K562 (cell line): ENCODE data around the gene PTGER4. TPM values are rescaled to one million over a fixed set of nuclear protein-coding genes. Genes with fewer than 3 reads are reported as not detected.

Experiments used
- KLF16 ChIP-seq: IDR thresholded peaks from 2 replicates; pipeline ENCODE4 v1.6.1; 2016; ENCODE audit warnings: antibody characterized with exemption
- LCOR ChIP-seq: sonication (generic); formaldehyde crosslinking; IDR thresholded peaks from 2 replicates; pipeline ENCODE4 v1.8.0; 2022; ENCODE audit warnings: mild to moderate bottlenecking, missing genetic modification reagents
- MTA2 ChIP-seq: fragments of 450-650 bp; IDR thresholded peaks from 2 replicates; pipeline ENCODE4 v1.6.1; 2016; ENCODE audit warnings: low read depth
- ZNF282 ChIP-seq: sonication (generic); formaldehyde crosslinking; IDR thresholded peaks from 2 replicates; pipeline ENCODE4 v1.8.1; 2023; ENCODE audit warnings: missing genetic modification reagents
- ZNF445 ChIP-seq: fragments of 250-450 bp; sonication (Bioruptor Pico); IDR thresholded peaks from 2 replicates; pipeline ENCODE4 v1.4.0; 2020; ENCODE audit warnings: low read depth, mild to moderate bottlenecking, moderate library complexity
- ZNF76 ChIP-seq: fragments of 250-450 bp; sonication (Bioruptor Pico); IDR thresholded peaks from 2 replicates; pipeline ENCODE4 v1.4.0; 2020; ENCODE audit warnings: mild to moderate bottlenecking, moderate library complexity, borderline replicate concordance
- polyA plus RNA-seq, 8 experiments: library from polyadenylated mRNA; depleted of rRNA in 4 of 8; stranded (reverse) in 5 of 8; unstranded in 3 of 8; fragments of >200 nt; fragmentation: Nextera tagmentation in 2 of 8; fragmentation: Illumina TruSeq in 1 of 8; extraction: Ambion mirVana in 2 of 8; extraction: Trizol in 1 of 8; gene quantifications; 2 replicates each; pipeline versions ENCODE4 v1.2.1 to v1.2.3, GENCODE V29; 2011 to 2014; ENCODE audit warnings: inconsistent platforms in 1 of 8, missing spikeins in 1 of 8
- total RNA-seq, 7 experiments: library from RNA; depleted of rRNA in 6 of 7; stranded (reverse); fragments of >200 nt in 6 of 7; fragmentation: Illumina TruSeq in 2 of 7; extraction: Trizol in 2 of 7; gene quantifications; 2 replicates each; pipeline versions ENCODE4 v1.2.1 to v1.2.3, GENCODE V29; 2011 to 2021; ENCODE audit warnings: low replicate concordance in 1 of 7
- TF ChIP-seq, protein P1 (sequence below): fragments of 450-650 bp; IDR thresholded peaks from 2 replicates; pipeline ENCODE4 v1.6.1; 2016; ENCODE audit warnings: low read depth
- TF ChIP-seq, protein P2 (sequence below): fragments of 450-650 bp; IDR thresholded peaks from 2 replicates; pipeline ENCODE4 v1.6.1; 2016; ENCODE audit warnings: borderline replicate concordance
- TF ChIP-seq, protein P3 (sequence below): fragments of 250-450 bp; sonication (Bioruptor Pico); IDR thresholded peaks from 2 replicates; pipeline ENCODE4 v1.4.0; 2020; ENCODE audit warnings: mild to moderate bottlenecking, moderate library complexity
- TF ChIP-seq, protein P4 (sequence below): fragments of 200-400 bp; formaldehyde crosslinking; IDR thresholded peaks from 2 replicates; pipeline ENCODE4 v1.6.1; 2017; ENCODE audit warnings: mild to moderate bottlenecking, low read depth, low read length, moderate library complexity

The PTGER4 gene
- total and polyA plus RNA-seq, 9 of the 15 experiments (the other 6 are each of a cell fraction or from before 2014, with no cell fraction given), result 0.31 TPM; not detected in 8

DNA sequence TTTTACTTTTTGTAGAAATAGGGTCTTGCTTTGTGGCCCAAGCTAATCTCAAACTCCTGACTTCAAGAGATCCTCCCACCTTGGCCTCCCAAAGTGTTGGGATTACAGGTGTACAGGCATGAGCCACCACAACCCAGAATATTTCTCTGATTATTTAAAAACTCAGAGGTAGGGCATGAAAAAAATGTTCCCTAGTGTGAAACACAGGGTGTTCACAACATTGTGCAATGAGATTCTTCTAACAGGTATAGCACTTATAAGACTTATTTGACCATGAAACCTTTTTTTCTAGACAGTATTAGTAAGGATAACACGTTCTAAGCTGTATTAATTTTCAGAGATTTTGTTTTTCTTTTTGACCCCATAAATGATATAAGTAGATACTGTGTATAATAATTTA lies 13.1 kb upstream of the PTGER4 start (continued):
- TF ChIP-seq, protein P1, sequence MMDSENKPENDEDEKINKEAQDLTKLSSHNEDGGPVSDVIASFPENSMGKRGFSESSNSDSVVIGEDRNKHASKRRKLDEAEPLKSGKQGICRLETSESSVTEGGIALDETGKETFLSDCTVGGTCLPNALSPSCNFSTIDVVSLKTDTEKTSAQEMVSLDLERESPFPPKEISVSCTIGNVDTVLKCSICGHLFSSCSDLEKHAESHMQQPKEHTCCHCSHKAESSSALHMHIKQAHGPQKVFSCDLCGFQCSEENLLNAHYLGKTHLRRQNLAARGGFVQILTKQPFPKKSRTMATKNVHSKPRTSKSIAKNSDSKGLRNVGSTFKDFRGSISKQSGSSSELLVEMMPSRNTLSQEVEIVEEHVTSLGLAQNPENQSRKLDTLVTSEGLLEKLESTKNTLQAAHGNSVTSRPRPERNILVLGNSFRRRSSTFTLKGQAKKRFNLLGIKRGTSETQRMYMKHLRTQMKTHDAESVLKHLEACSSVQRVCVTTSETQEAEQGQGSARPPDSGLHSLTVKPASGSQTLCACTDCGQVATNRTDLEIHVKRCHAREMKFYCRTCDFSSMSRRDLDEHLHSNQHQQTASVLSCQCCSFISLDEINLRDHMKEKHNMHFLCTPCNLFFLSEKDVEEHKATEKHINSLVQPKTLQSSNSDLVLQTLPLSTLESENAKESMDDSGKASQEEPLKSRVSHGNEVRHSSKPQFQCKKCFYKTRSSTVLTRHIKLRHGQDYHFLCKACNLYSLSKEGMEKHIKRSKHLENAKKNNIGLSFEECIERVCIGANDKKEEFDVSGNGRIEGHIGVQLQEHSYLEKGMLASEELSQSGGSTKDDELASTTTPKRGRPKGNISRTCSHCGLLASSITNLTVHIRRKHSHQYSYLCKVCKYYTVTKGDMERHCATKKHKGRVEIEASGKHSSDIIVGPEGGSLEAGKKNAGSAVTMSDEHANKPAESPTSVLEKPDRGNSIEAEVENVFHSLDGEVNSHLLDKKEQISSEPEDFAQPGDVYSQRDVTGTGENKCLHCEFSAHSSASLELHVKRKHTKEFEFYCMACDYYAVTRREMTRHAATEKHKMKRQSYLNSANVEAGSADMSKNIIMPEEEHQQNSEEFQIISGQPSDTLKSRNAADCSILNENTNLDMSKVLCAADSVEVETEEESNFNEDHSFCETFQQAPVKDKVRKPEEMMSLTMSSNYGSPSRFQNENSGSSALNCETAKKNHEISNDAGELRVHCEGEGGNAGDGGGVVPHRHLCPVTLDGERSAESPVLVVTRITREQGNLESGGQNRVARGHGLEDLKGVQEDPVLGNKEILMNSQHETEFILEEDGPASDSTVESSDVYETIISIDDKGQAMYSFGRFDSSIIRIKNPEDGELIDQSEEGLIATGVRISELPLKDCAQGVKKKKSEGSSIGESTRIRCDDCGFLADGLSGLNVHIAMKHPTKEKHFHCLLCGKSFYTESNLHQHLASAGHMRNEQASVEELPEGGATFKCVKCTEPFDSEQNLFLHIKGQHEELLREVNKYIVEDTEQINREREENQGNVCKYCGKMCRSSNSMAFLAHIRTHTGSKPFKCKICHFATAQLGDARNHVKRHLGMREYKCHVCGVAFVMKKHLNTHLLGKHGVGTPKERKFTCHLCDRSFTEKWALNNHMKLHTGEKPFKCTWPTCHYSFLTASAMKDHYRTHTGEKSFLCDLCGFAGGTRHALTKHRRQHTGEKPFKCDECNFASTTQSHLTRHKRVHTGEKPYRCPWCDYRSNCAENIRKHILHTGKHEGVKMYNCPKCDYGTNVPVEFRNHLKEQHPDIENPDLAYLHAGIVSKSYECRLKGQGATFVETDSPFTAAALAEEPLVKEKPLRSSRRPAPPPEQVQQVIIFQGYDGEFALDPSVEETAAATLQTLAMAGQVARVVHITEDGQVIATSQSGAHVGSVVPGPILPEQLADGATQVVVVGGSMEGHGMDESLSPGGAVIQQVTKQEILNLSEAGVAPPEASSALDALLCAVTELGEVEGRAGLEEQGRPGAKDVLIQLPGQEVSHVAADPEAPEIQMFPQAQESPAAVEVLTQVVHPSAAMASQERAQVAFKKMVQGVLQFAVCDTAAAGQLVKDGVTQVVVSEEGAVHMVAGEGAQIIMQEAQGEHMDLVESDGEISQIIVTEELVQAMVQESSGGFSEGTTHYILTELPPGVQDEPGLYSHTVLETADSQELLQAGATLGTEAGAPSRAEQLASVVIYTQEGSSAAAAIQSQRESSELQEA, result no peak
- TF ChIP-seq, protein P2, sequence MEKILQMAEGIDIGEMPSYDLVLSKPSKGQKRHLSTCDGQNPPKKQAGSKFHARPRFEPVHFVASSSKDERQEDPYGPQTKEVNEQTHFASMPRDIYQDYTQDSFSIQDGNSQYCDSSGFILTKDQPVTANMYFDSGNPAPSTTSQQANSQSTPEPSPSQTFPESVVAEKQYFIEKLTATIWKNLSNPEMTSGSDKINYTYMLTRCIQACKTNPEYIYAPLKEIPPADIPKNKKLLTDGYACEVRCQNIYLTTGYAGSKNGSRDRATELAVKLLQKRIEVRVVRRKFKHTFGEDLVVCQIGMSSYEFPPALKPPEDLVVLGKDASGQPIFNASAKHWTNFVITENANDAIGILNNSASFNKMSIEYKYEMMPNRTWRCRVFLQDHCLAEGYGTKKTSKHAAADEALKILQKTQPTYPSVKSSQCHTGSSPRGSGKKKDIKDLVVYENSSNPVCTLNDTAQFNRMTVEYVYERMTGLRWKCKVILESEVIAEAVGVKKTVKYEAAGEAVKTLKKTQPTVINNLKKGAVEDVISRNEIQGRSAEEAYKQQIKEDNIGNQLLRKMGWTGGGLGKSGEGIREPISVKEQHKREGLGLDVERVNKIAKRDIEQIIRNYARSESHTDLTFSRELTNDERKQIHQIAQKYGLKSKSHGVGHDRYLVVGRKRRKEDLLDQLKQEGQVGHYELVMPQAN, result no peak
- TF ChIP-seq, protein P3, sequence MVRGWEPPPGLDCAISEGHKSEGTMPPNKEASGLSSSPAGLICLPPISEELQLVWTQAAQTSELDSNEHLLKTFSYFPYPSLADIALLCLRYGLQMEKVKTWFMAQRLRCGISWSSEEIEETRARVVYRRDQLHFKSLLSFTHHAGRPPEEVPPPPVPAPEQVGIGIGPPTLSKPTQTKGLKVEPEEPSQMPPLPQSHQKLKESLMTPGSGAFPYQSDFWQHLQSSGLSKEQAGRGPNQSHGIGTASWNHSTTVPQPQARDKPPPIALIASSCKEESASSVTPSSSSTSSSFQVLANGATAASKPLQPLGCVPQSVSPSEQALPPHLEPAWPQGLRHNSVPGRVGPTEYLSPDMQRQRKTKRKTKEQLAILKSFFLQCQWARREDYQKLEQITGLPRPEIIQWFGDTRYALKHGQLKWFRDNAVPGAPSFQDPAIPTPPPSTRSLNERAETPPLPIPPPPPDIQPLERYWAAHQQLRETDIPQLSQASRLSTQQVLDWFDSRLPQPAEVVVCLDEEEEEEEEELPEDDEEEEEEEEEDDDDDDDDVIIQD (CRISPR knock-in tag), result no peak
- TF ChIP-seq ZNF76 (no peak), KLF16 (no peak), MTA2 (no peak), LCOR (CRISPR knock-in tag) (no peak), ZNF445 (no peak), ZNF282 (CRISPR knock-in tag) (no peak)
- TF ChIP-seq, protein P4, sequence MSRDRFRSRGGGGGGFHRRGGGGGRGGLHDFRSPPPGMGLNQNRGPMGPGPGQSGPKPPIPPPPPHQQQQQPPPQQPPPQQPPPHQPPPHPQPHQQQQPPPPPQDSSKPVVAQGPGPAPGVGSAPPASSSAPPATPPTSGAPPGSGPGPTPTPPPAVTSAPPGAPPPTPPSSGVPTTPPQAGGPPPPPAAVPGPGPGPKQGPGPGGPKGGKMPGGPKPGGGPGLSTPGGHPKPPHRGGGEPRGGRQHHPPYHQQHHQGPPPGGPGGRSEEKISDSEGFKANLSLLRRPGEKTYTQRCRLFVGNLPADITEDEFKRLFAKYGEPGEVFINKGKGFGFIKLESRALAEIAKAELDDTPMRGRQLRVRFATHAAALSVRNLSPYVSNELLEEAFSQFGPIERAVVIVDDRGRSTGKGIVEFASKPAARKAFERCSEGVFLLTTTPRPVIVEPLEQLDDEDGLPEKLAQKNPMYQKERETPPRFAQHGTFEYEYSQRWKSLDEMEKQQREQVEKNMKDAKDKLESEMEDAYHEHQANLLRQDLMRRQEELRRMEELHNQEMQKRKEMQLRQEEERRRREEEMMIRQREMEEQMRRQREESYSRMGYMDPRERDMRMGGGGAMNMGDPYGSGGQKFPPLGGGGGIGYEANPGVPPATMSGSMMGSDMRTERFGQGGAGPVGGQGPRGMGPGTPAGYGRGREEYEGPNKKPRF, result no peak
